Natural killer cell treated with Interleukin-12 subunit alpha and Interleukin-12 subunit beta and Interleukin-15 and Interleukin-18, amount 100 ng/mL, for 72 hours (primary cell): ENCODE measurements around the gene RBSN. TPM values are rescaled to one million over a fixed set of nuclear protein-coding genes. Genes with fewer than 3 reads are reported as not detected.

Experiments
- ATAC-seq, 2 donors: fragments of 150-1000 bp; cut with Tn5 transposase in 1 of 2; sonication (Bioruptor Pico), chemical (Tn5 transposase) in 1 of 2; 2 replicates each; pipeline ENCODE4 v1.10.0; 2021
- DNase-seq: peaks from one replicate; pipeline ENCODE4 v3.0.0; 2022; ENCODE audit warnings: low spot score
- H3K27ac Mint-ChIP-seq, 2 donors: 1 replicate in 1 of 2; 2 replicates in 1 of 2; pipeline ENCODE4 v1.8.0; 2022; ENCODE audit warnings: mixed read lengths in 2 of 2, mild to moderate bottlenecking in 1 of 2, moderate library complexity in 1 of 2
- H3K27me3 Mint-ChIP-seq, 2 donors: 1 replicate in 1 of 2; 2 replicates in 1 of 2; pipeline ENCODE4 v1.8.0; 2022; ENCODE audit warnings: mixed read lengths in 2 of 2
- H3K36me3 Mint-ChIP-seq: one replicate; pipeline ENCODE4 v1.8.0; 2022; ENCODE audit warnings: mixed read lengths
- H3K4me1 Mint-ChIP-seq, 2 donors: 1 replicate in 1 of 2; 2 replicates in 1 of 2; pipeline ENCODE4 v1.8.0; 2022; ENCODE audit warnings: low read depth in 2 of 2, mixed read lengths in 2 of 2, mild to moderate bottlenecking in 1 of 2
- H3K4me3 Mint-ChIP-seq: one replicate; pipeline ENCODE4 v1.8.0; 2022; ENCODE audit warnings: mixed read lengths
- H3K9me3 Mint-ChIP-seq: 2 replicates; pipeline ENCODE4 v1.8.0; 2022; ENCODE audit warnings: mixed read lengths
- total RNA-seq, 2 donors: library from RNA; stranded (reverse); gene quantifications; one replicate each; pipeline ENCODE4 v1.2.3, GENCODE V29; 2022

The RBSN gene
- total RNA-seq, 2 donors from 2014 or later: 17.9 to 19.1 TPM

GRCh38 chr3:15063656-15064286 lies 35.2 kb downstream of the RBSN start:
- no peaks in the 10 kb centered on the region for H3K9me3 Mint-ChIP-seq

GRCh38 chr3:15063238-15063637 lies 35.7 kb downstream of the RBSN start:
- H3K27me3 Mint-ChIP-seq: no peaks in the 10 kb centered on the region
- DNase-seq (no peak), ATAC-seq (no peak)
- H3K4me3 Mint-ChIP-seq: peak overlapping the region; percentile 91
- H3K27ac Mint-ChIP-seq: peak overlapping the region in 1 of 2 donors; percentile 38
- peaks cover 18% of the 10 kb centered on the region in 2 donors for H3K4me1 Mint-ChIP-seq
- peaks cover 5% of the 10 kb centered on the region for H3K36me3 Mint-ChIP-seq
- H3K9me3 Mint-ChIP-seq: no peaks in the 10 kb centered on the region

More at GRCh38 chr3:15063656-15064286, 35.2 kb downstream of the RBSN start:
- H3K36me3 Mint-ChIP-seq: no peaks in the 10 kb centered on the region
- peak overlapping the region; percentile 91 for H3K4me3 Mint-ChIP-seq
- no peak for DNase-seq
- H3K27ac Mint-ChIP-seq: peak overlapping the region; percentile 82 to 87
- ATAC-seq: no peak
- H3K4me1 Mint-ChIP-seq: peaks cover 16 to 18% of the 10 kb centered on the region in 2 donors
- H3K27me3 Mint-ChIP-seq: no peaks in the 10 kb centered on the region

GRCh38 chr3:15060029-15060428 lies 38.9 kb downstream of the RBSN start:
- Mint-ChIP-seq H3K4me3 (no peak overlapping the region), H3K9me3 (no peaks in the 10 kb centered on the region), H3K4me1 (peaks cover 23 to 26% of the 10 kb centered on the region in 2 donors), H3K27ac (no peak overlapping the region), H3K27me3 (no peaks in the 10 kb centered on the region), H3K36me3 (peaks cover 11% of the 10 kb centered on the region)
- ATAC-seq (no peak), DNase-seq (no peak)

GRCh38 chr3:15056676-15057404 lies 42.1 kb downstream of the RBSN start:
- H3K27me3 Mint-ChIP-seq: no peaks in the 10 kb centered on the region
- peaks cover 11% of the 10 kb centered on the region for H3K36me3 Mint-ChIP-seq
- H3K4me1 Mint-ChIP-seq: peaks cover 19 to 31% of the 10 kb centered on the region in 2 donors
- H3K27ac Mint-ChIP-seq: peak overlapping the region in 1 of 2 donors; percentile 2
- peak overlapping the region; percentile 22 for H3K4me3 Mint-ChIP-seq
- DNase-seq: no peak
- no peak for ATAC-seq
- H3K9me3 Mint-ChIP-seq: no peaks in the 10 kb centered on the region

- ATAC-seq (peak; percentile 90 to 92), DNase-seq (peak; percentile 78)
- Mint-ChIP-seq H3K9me3 (no peaks in the 10 kb centered on the region), H3K27me3 (no peaks in the 10 kb centered on the region), H3K36me3 (peaks cover 11% of the 10 kb centered on the region), H3K4me3 (peak overlapping the region; percentile 59), H3K27ac (peak overlapping the region; percentile 61 to 76), H3K4me1 (peaks cover 19 to 31% of the 10 kb centered on the region in 2 donors)
Measured at GRCh38 chr3:15055019-15055557, 43.9 kb downstream of the RBSN start.

GRCh38 chr3:15053541-15053940 lies 45.4 kb downstream of the RBSN start:
- no peak for ATAC-seq
- H3K27me3 Mint-ChIP-seq: no peaks in the 10 kb centered on the region
- H3K4me1 Mint-ChIP-seq: peaks cover 19 to 31% of the 10 kb centered on the region in 2 donors

GRCh38 chr3:15052335-15053242 lies 46.4 kb downstream of the RBSN start:
- Mint-ChIP-seq H3K4me3 (no peak overlapping the region), H3K36me3 (peaks cover 6% of the 10 kb centered on the region), H3K4me1 (peaks cover 16 to 31% of the 10 kb centered on the region in 2 donors), H3K27ac (peak overlapping the region in 1 of 2 donors; percentile 71), H3K9me3 (no peaks in the 10 kb centered on the region), H3K27me3 (no peaks in the 10 kb centered on the region)
- ATAC-seq (no peak), DNase-seq (no peak)

More at GRCh38 chr3:15053541-15053940, 45.4 kb downstream of the RBSN start:
- no peaks in the 10 kb centered on the region for H3K9me3 Mint-ChIP-seq
- peaks cover 9% of the 10 kb centered on the region for H3K36me3 Mint-ChIP-seq
- H3K4me3 Mint-ChIP-seq: no peak overlapping the region
- no peak for DNase-seq
- peak overlapping the region; percentile 45 to 61 for H3K27ac Mint-ChIP-seq

- Mint-ChIP-seq H3K27ac (no peak overlapping the region), H3K4me3 (no peak overlapping the region), H3K9me3 (no peaks in the 10 kb centered on the region), H3K4me1 (peaks cover 12 to 24% of the 10 kb centered on the region in 2 donors), H3K27me3 (no peaks in the 10 kb centered on the region), H3K36me3 (peaks cover 4% of the 10 kb centered on the region)
- peak; percentile 74 to 75 for ATAC-seq
- no peak for DNase-seq
Measured at GRCh38 chr3:15051531-15051930, 47.4 kb downstream of the RBSN start.

- H3K27ac Mint-ChIP-seq: peak overlapping the region in 1 of 2 donors; percentile 58
- no peak for DNase-seq
- ATAC-seq: no peak
- peaks cover 12% of the 10 kb centered on the region for H3K36me3 Mint-ChIP-seq
- no peaks in the 10 kb centered on the region for H3K9me3 Mint-ChIP-seq
- H3K27me3 Mint-ChIP-seq: no peaks in the 10 kb centered on the region
- H3K4me1 Mint-ChIP-seq: peaks cover 12 to 23% of the 10 kb centered on the region in 2 donors
- no peak overlapping the region for H3K4me3 Mint-ChIP-seq
Measured at GRCh38 chr3:15050405-15051092, 48.4 kb downstream of the RBSN start.

- Mint-ChIP-seq H3K9me3 (no peaks in the 10 kb centered on the region), H3K4me1 (peaks cover 5 to 14% of the 10 kb centered on the region in 2 donors), H3K27ac (no peak overlapping the region), H3K27me3 (no peaks in the 10 kb centered on the region), H3K4me3 (no peak overlapping the region), H3K36me3 (peaks cover 13% of the 10 kb centered on the region)
- no peak for DNase-seq
- no peak for ATAC-seq
Measured at GRCh38 chr3:15049584-15049983, 49.4 kb downstream of the RBSN start.

GRCh38 chr3:15045667-15046066 lies 53.3 kb downstream of the RBSN start:
- Mint-ChIP-seq H3K27ac (peak overlapping the region; percentile 41 to 72), H3K36me3 (peaks cover 21% of the 10 kb centered on the region), H3K27me3 (no peaks in the 10 kb centered on the region), H3K4me1 (peaks cover 0 to 7% of the 10 kb centered on the region in 2 donors), H3K9me3 (no peaks in the 10 kb centered on the region), H3K4me3 (no peak overlapping the region)
- no peak for DNase-seq
- no peak for ATAC-seq

GRCh38 chr3:15044326-15044725 lies 54.6 kb downstream of the RBSN start:
- Mint-ChIP-seq H3K27me3 (no peaks in the 10 kb centered on the region), H3K36me3 (peaks cover 21% of the 10 kb centered on the region), H3K9me3 (no peaks in the 10 kb centered on the region), H3K4me3 (no peak overlapping the region), H3K4me1 (peaks cover 0 to 7% of the 10 kb centered on the region in 2 donors), H3K27ac (peak overlapping the region; percentile 18 to 72)
- no peak for DNase-seq
- no peak for ATAC-seq
